CD8-positive, alpha-beta memory T cell (primary cell): ENCODE measurements around the gene CLASP1. TPM values are rescaled to one million over a fixed set of nuclear protein-coding genes. Genes with fewer than 3 reads are reported as not detected.

Source experiments
- CTCF ChIA-PET: fragments of 350-600 bp; sonication (Branson Sonifier 250); formaldehyde crosslinking; loops from one replicate; lab custom pipeline; 2021; ENCODE audit warnings: antibody characterized with exemption; lab: Charles Lee
- POLR2A ChIA-PET: fragments of 350-600 bp; sonication (Branson Sonifier 250); formaldehyde crosslinking; loops from one replicate; lab custom pipeline; 2021; ENCODE audit warnings: antibody characterized with exemption; lab: Charles Lee
- DNase-seq, 5 donors: peaks; one replicate each; pipeline versions ENCODE4 v3.0.0 to v3.0.0-alpha.2; 2020 to 2022; ENCODE audit warnings: mixed read lengths in 1 of 5
- H3K27ac ChIP-seq: one replicate; pipeline ENCODE4 v1.7.0; 2013; ENCODE audit warnings: low read depth, mild to moderate bottlenecking, low read length, moderate library complexity
- H3K27me3 ChIP-seq: 2 replicates; pipeline ENCODE4 v1.7.0; 2013; ENCODE audit warnings: low read length, mild to moderate bottlenecking; ENCODE audit not compliant: insufficient read depth, poor library complexity, severe bottlenecking
- H3K36me3 ChIP-seq: 2 replicates; pipeline ENCODE4 v1.7.0; 2013; ENCODE audit warnings: mild to moderate bottlenecking, low read length, moderate library complexity; ENCODE audit not compliant: insufficient read depth
- H3K4me1 ChIP-seq: 2 replicates; pipeline ENCODE4 v1.7.0; 2013; ENCODE audit warnings: mild to moderate bottlenecking, low read length, moderate library complexity; ENCODE audit not compliant: insufficient read depth
- H3K4me3 ChIP-seq: 2 replicates; pipeline ENCODE4 v1.7.0; 2013; ENCODE audit warnings: mild to moderate bottlenecking, low read length
- H3K9me3 ChIP-seq: 2 replicates; pipeline ENCODE4 v1.7.0; 2013; ENCODE audit warnings: mild to moderate bottlenecking, low read length
- H3K27ac Mint-ChIP-seq, 8 donors: one replicate each; pipeline ENCODE4 v1.8.0; 2020 to 2021; ENCODE audit warnings: mixed read lengths in 8 of 8, mild to moderate bottlenecking in 6 of 8, inconsistent platforms in 3 of 8, moderate library complexity in 3 of 8
- H3K27me3 Mint-ChIP-seq, 2 donors: one replicate each; pipeline ENCODE4 v1.8.0; 2020 to 2021; ENCODE audit warnings: mixed read lengths in 2 of 2, mild to moderate bottlenecking in 1 of 2, moderate library complexity in 1 of 2
- H3K36me3 Mint-ChIP-seq, 3 donors: one replicate each; pipeline ENCODE4 v1.8.0; 2020 to 2021; ENCODE audit warnings: mixed read lengths in 3 of 3, inconsistent platforms in 1 of 3, mild to moderate bottlenecking in 1 of 3
- H3K4me1 Mint-ChIP-seq, 3 donors: one replicate each; pipeline ENCODE4 v1.8.0; 2020 to 2021; ENCODE audit warnings: mixed read lengths in 3 of 3, inconsistent platforms in 1 of 3, mild to moderate bottlenecking in 1 of 3
- H3K4me3 Mint-ChIP-seq, 7 donors: one replicate each; pipeline ENCODE4 v1.8.0; 2020 to 2021; ENCODE audit warnings: mixed read lengths in 7 of 7, mild to moderate bottlenecking in 6 of 7, moderate library complexity in 4 of 7, inconsistent platforms in 2 of 7
- H3K9me3 Mint-ChIP-seq, 5 donors: one replicate each; pipeline ENCODE4 v1.8.0; 2020 to 2022; ENCODE audit warnings: mixed read lengths in 5 of 5, mild to moderate bottlenecking in 3 of 5, moderate library complexity in 2 of 5, inconsistent platforms in 1 of 5
- polyA plus RNA-seq: library from polyadenylated mRNA; unstranded; fragments of 300-500 nt; fragmentation: Illumina TruSeq; gene quantifications from one replicate; pipeline ENCODE4 v1.2.3, GENCODE V29; 2021
- total RNA-seq, 2 experiments: library from RNA; stranded (reverse); gene quantifications; one replicate each; pipeline ENCODE4 v1.2.3, GENCODE V29; 2021

The CLASP1 gene
- total and polyA plus RNA-seq, 3 experiments from 2014 or later = 22.2 to 66.0 (median 62.6) TPM

GRCh38 chr2:121291251-121291580, 358.0 kb downstream of the CLASP1 start:
- Mint-ChIP-seq H3K9me3 (no peaks in the 10 kb centered on the region), H3K36me3 (no peaks in the 10 kb centered on the region), H3K27me3 (peaks cover 9 to 20% of the 10 kb centered on the region in 2 donors), H3K27ac (no peak overlapping the region), H3K4me1 (no peaks in the 10 kb centered on the region), H3K4me3 (no peak overlapping the region)
- Histone ChIP-seq H3K4me1 (no peaks in the 10 kb centered on the region), H3K27ac (no peak overlapping the region), H3K27me3 (peaks cover 4% of the 10 kb centered on the region), H3K4me3 (no peak overlapping the region), H3K36me3 (no peaks in the 10 kb centered on the region), H3K9me3 (no peaks in the 10 kb centered on the region)
- ChIA-PET CTCF (no interaction called here), POLR2A (no interaction called here)
- DNase-seq = no peak

GRCh38 chr2:121289271-121289670, 360.0 kb downstream of the CLASP1 start:
- no peak overlapping the region for H3K4me3 ChIP-seq
- H3K4me1 ChIP-seq = no peaks in the 10 kb centered on the region
- Mint-ChIP-seq H3K4me1 (peaks cover 3 to 7% (median 5%) of the 10 kb centered on the region in 3 donors), H3K36me3 (no peaks in the 10 kb centered on the region), H3K4me3 (no peak overlapping the region), H3K9me3 (no peaks in the 10 kb centered on the region), H3K27me3 (peaks cover 14 to 30% of the 10 kb centered on the region in 2 donors), H3K27ac (no peak overlapping the region)
- H3K27me3 ChIP-seq = peaks cover 4% of the 10 kb centered on the region
- ChIA-PET CTCF (no interaction called here), POLR2A (no interaction called here)
- DNase-seq = no peak
- H3K36me3 ChIP-seq = no peaks in the 10 kb centered on the region
- no peaks in the 10 kb centered on the region for H3K9me3 ChIP-seq
- no peak overlapping the region for H3K27ac ChIP-seq

GRCh38 chr2:121288454-121289231, 360.6 kb downstream of the CLASP1 start:
- H3K4me3 Mint-ChIP-seq = no peak overlapping the region
- H3K4me1 ChIP-seq = no peaks in the 10 kb centered on the region
- H3K36me3 Mint-ChIP-seq = no peaks in the 10 kb centered on the region
- no peaks in the 10 kb centered on the region for H3K9me3 Mint-ChIP-seq
- H3K27me3 ChIP-seq = peaks cover 8% of the 10 kb centered on the region
- DNase-seq = no peak
- POLR2A ChIA-PET = no interaction called here
- CTCF ChIA-PET = no interaction called here
- peaks cover 8 to 13% (median 11%) of the 10 kb centered on the region in 3 donors for H3K4me1 Mint-ChIP-seq
- H3K27me3 Mint-ChIP-seq = peaks cover 16 to 36% of the 10 kb centered on the region in 2 donors
- H3K4me3 ChIP-seq = no peak overlapping the region
- H3K9me3 ChIP-seq = no peaks in the 10 kb centered on the region
- peak overlapping the region in 2 of 8 donors; percentile 56 to 72 for H3K27ac Mint-ChIP-seq
- no peaks in the 10 kb centered on the region for H3K36me3 ChIP-seq
- no peak overlapping the region for H3K27ac ChIP-seq

- no peak for DNase-seq
- Mint-ChIP-seq H3K27me3 (peaks cover 20 to 43% of the 10 kb centered on the region in 2 donors), H3K36me3 (no peaks in the 10 kb centered on the region), H3K27ac (no peak overlapping the region), H3K4me1 (peaks cover 9 to 17% (median 13%) of the 10 kb centered on the region in 3 donors), H3K4me3 (peak overlapping the region in 1 of 7 donors; percentile 62), H3K9me3 (no peaks in the 10 kb centered on the region)
- H3K4me3 ChIP-seq = no peak overlapping the region
- no peak overlapping the region for H3K27ac ChIP-seq
- H3K27me3 ChIP-seq = peaks cover 11% of the 10 kb centered on the region
- ChIA-PET POLR2A (no interaction called here), CTCF (no interaction called here)
- no peaks in the 10 kb centered on the region for H3K9me3 ChIP-seq
- H3K4me1 ChIP-seq = no peaks in the 10 kb centered on the region
- H3K36me3 ChIP-seq = no peaks in the 10 kb centered on the region
Observed at GRCh38 chr2:121287956-121288355, 361.3 kb downstream of the CLASP1 start.

Other genes with a start within 250 kb of the CLASP1 start
- gene RNU4ATAC, start 118.6 kb downstream of the CLASP1 start, total RNA-seq = not detected
- not detected for gene RNU4ATAC, start 118.6 kb downstream of the CLASP1 start, polyA plus RNA-seq
- 100 to 1,000 TPM; 167 to 169 TPM for gene NIFK, start 87.4 kb upstream of the CLASP1 start, total RNA-seq
- gene NIFK, start 87.4 kb upstream of the CLASP1 start, polyA plus RNA-seq = 54.4 TPM
- gene TSN, start 106.2 kb upstream of the CLASP1 start, total RNA-seq = 10 to 100 TPM; 88.0 to 90.4 TPM
- gene TSN, start 106.2 kb upstream of the CLASP1 start, polyA plus RNA-seq = 74.9 TPM